SK-N-SH treated with all-trans-retinoic acid at 6 μM for 48 hours (cell line): Measurements from ENCODE around the gene ANKRD55.

Experiments
- ATAC-seq: fragments of 200-7000 bp; cut with Tn5 transposase; 3 replicates; pipeline ENCODE4 v1.9.1; 2020; ENCODE audit warnings: mild to moderate bottlenecking, moderate library complexity
- BACH2 ChIP-seq: fragments of 250-450 bp; sonication (Bioruptor Pico); IDR thresholded peaks from 2 replicates; pipeline ENCODE4 v1.9.0; 2021; ENCODE audit warnings: mild to moderate bottlenecking, borderline replicate concordance
- CSDC2 ChIP-seq: fragments of 250-450 bp; sonication (Bioruptor Pico); IDR thresholded peaks from 2 replicates; pipeline ENCODE4 v1.5.0; 2020; ENCODE audit warnings: mild to moderate bottlenecking, moderate library complexity
- ESRRG ChIP-seq: fragments of 250-450 bp; sonication (Bioruptor Pico); IDR thresholded peaks from 2 replicates; pipeline ENCODE4 v1.6.1; 2021; ENCODE audit warnings: mild to moderate bottlenecking
- GLIS3 ChIP-seq: fragments of 250-450 bp; sonication (Bioruptor Pico); IDR thresholded peaks from 2 replicates; pipeline ENCODE4 v1.5.0; 2020; ENCODE audit warnings: mild to moderate bottlenecking, moderate library complexity
- ISL1 ChIP-seq: fragments of 250-450 bp; sonication (Bioruptor Pico); IDR thresholded peaks from 2 replicates; pipeline ENCODE4 v2.1.2; 2022; ENCODE audit warnings: mild to moderate bottlenecking, moderate library complexity
- OSR1 ChIP-seq: fragments of 250-450 bp; sonication (Bioruptor Pico); IDR thresholded peaks from 2 replicates; pipeline ENCODE4 v1.8.0; 2022; ENCODE audit warnings: moderate library complexity, mild to moderate bottlenecking, inconsistent platforms
- PPARA ChIP-seq: fragments of 250-450 bp; sonication (Bioruptor Pico); IDR thresholded peaks from 2 replicates; pipeline ENCODE4 v1.5.0; 2020; ENCODE audit warnings: mild to moderate bottlenecking, borderline replicate concordance
- RARB ChIP-seq: fragments of 250-450 bp; sonication (Bioruptor Pico); IDR thresholded peaks from 2 replicates; pipeline ENCODE4 v1.8.0; 2021; ENCODE audit warnings: mild to moderate bottlenecking, moderate library complexity
- SNAI2 ChIP-seq: fragments of 250-450 bp; sonication (Bioruptor Pico); IDR thresholded peaks from 2 replicates; pipeline ENCODE4 v1.5.0; 2020; ENCODE audit warnings: mild to moderate bottlenecking, moderate library complexity
- TCF4 ChIP-seq: fragments of 250-450 bp; sonication (Bioruptor Pico); IDR thresholded peaks from 2 replicates; pipeline ENCODE4 v1.8.0; 2021; ENCODE audit warnings: mild to moderate bottlenecking, moderate library complexity, borderline replicate concordance
- TOX ChIP-seq: fragments of 250-450 bp; sonication (Bioruptor Pico); IDR thresholded peaks from 2 replicates; pipeline ENCODE4 v1.8.0; 2021; ENCODE audit warnings: mild to moderate bottlenecking, moderate library complexity, borderline replicate concordance
- ZC3H10 ChIP-seq: fragments of 250-450 bp; sonication (Bioruptor Pico); IDR thresholded peaks from 2 replicates; pipeline ENCODE4 v1.5.1; 2021; ENCODE audit warnings: mild to moderate bottlenecking, moderate library complexity
- ZFP3 ChIP-seq: fragments of 250-450 bp; sonication (Bioruptor Pico); IDR thresholded peaks from 2 replicates; pipeline ENCODE4 v1.5.0; 2020; ENCODE audit warnings: mild to moderate bottlenecking, moderate library complexity
- ZFP30 ChIP-seq: fragments of 450-650 bp; formaldehyde crosslinking; IDR thresholded peaks from 2 replicates; pipeline ENCODE4 v1.5.0; 2022; ENCODE audit warnings: mild to moderate bottlenecking, moderate library complexity
- ZNF565 ChIP-seq: fragments of 450-650 bp; formaldehyde crosslinking; conservative IDR thresholded peaks from 2 replicates; pipeline ENCODE4 v1.5.0; 2020; ENCODE audit warnings: low read depth, mild to moderate bottlenecking, moderate library complexity
- ZNF70 ChIP-seq: fragments of 450-650 bp; formaldehyde crosslinking; IDR thresholded peaks from 2 replicates; pipeline ENCODE4 v1.5.0; 2020; ENCODE audit warnings: mild to moderate bottlenecking, moderate library complexity
- ZNF8 ChIP-seq: fragments of 450-650 bp; formaldehyde crosslinking; IDR thresholded peaks from 2 replicates; pipeline ENCODE4 v1.5.0; 2020; ENCODE audit warnings: mild to moderate bottlenecking, moderate library complexity
- TF ChIP-seq, protein P1 (sequence below): fragments of 250-450 bp; sonication (Bioruptor Pico); IDR thresholded peaks from 2 replicates; pipeline ENCODE4 v1.5.1; 2020; ENCODE audit warnings: low read depth, mild to moderate bottlenecking, moderate library complexity
- TF ChIP-seq, protein P2 (sequence below): fragments of 250-450 bp; sonication (Bioruptor Pico); IDR thresholded peaks from 2 replicates; pipeline ENCODE4 v1.8.0; 2020; ENCODE audit warnings: mild to moderate bottlenecking, moderate library complexity, borderline replicate concordance
- TF ChIP-seq, protein P3 (sequence below): fragments of 250-450 bp; sonication (Bioruptor Pico); IDR thresholded peaks from 2 replicates; pipeline ENCODE4 v1.5.0; 2020; ENCODE audit warnings: mild to moderate bottlenecking, moderate library complexity
- TF ChIP-seq, protein P4 (sequence below): fragments of 250-450 bp; sonication (Bioruptor Pico); IDR thresholded peaks from 2 replicates; pipeline ENCODE4 v1.8.0; 2021; ENCODE audit warnings: low read depth, mild to moderate bottlenecking, moderate library complexity, borderline replicate concordance

ANKRD55 gene

DNA sequence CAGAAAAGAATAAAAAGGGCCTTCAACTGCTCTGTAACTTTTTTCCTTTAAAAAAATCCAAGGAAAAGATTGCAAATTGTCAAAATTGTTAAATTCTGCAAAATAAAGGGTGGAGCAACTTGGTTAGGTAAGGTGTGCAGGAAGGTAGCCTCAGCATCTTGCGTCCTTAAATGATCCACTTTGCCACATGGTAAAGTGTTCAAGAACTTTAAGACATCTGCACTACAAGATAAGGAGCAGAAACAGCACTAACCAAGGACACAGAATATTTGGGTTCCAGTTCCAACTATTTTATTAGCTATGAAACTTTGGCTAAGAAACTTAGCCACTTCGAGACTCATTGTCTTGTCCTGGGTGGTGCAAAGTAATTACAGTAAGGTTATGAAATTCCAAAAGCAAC is 53.7 kb downstream of the ANKRD55 start:
- TF ChIP-seq ZFP30, result no peak
- no peak for TF ChIP-seq TCF4 (CRISPR knock-in tag)
- TF ChIP-seq, protein P1, sequence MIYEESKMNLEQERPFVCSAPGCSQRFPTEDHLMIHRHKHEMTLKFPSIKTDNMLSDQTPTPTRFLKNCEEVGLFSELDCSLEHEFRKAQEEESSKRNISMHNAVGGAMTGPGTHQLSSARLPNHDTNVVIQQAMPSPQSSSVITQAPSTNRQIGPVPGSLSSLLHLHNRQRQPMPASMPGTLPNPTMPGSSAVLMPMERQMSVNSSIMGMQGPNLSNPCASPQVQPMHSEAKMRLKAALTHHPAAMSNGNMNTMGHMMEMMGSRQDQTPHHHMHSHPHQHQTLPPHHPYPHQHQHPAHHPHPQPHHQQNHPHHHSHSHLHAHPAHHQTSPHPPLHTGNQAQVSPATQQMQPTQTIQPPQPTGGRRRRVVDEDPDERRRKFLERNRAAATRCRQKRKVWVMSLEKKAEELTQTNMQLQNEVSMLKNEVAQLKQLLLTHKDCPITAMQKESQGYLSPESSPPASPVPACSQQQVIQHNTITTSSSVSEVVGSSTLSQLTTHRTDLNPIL (CRISPR knock-in tag), result no peak
- TF ChIP-seq TOX, result no peak
- TF ChIP-seq ZNF8, result no peak
- TF ChIP-seq, protein P2, sequence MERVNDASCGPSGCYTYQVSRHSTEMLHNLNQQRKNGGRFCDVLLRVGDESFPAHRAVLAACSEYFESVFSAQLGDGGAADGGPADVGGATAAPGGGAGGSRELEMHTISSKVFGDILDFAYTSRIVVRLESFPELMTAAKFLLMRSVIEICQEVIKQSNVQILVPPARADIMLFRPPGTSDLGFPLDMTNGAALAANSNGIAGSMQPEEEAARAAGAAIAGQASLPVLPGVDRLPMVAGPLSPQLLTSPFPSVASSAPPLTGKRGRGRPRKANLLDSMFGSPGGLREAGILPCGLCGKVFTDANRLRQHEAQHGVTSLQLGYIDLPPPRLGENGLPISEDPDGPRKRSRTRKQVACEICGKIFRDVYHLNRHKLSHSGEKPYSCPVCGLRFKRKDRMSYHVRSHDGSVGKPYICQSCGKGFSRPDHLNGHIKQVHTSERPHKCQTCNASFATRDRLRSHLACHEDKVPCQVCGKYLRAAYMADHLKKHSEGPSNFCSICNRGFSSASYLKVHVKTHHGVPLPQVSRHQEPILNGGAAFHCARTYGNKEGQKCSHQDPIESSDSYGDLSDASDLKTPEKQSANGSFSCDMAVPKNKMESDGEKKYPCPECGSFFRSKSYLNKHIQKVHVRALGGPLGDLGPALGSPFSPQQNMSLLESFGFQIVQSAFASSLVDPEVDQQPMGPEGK (CRISPR knock-in tag), result no peak
- no peak for TF ChIP-seq GLIS3 (CRISPR knock-in tag)
- TF ChIP-seq, protein P3, sequence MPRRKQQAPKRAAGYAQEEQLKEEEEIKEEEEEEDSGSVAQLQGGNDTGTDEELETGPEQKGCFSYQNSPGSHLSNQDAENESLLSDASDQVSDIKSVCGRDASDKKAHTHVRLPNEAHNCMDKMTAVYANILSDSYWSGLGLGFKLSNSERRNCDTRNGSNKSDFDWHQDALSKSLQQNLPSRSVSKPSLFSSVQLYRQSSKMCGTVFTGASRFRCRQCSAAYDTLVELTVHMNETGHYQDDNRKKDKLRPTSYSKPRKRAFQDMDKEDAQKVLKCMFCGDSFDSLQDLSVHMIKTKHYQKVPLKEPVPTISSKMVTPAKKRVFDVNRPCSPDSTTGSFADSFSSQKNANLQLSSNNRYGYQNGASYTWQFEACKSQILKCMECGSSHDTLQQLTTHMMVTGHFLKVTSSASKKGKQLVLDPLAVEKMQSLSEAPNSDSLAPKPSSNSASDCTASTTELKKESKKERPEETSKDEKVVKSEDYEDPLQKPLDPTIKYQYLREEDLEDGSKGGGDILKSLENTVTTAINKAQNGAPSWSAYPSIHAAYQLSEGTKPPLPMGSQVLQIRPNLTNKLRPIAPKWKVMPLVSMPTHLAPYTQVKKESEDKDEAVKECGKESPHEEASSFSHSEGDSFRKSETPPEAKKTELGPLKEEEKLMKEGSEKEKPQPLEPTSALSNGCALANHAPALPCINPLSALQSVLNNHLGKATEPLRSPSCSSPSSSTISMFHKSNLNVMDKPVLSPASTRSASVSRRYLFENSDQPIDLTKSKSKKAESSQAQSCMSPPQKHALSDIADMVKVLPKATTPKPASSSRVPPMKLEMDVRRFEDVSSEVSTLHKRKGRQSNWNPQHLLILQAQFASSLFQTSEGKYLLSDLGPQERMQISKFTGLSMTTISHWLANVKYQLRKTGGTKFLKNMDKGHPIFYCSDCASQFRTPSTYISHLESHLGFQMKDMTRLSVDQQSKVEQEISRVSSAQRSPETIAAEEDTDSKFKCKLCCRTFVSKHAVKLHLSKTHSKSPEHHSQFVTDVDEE, result no peak
- TF ChIP-seq PPARA (CRISPR knock-in tag), result no peak
- no peak for TF ChIP-seq ZFP3 (CRISPR knock-in tag)
- TF ChIP-seq ZC3H10 (CRISPR knock-in tag), result no peak
- no peak for ATAC-seq

DNA sequence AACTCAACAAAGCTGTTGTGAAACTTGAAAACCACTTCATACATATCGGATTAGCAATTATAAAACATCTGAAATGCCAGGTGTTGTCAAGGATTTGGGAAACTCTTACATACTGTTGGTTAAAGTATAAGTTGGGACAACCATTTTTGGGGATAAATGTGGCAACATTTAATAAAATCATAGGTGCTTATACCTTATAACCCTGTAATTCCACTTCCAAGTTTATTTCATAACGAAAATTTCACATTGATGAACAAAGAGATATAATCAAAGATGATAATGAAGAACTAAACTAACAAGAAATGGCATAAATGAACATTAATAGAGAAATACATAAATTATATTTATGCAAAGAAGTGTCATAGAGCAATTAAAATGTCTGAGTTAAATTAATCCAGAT is 54.3 kb downstream of the ANKRD55 start:
- ATAC-seq, result no peak
- TF ChIP-seq OSR1 (no peak), ZNF70 (CRISPR knock-in tag) (no peak), ESRRG (CRISPR knock-in tag) (no peak), TOX (no peak), ISL1 (CRISPR knock-in tag) (no peak), ZNF565 (CRISPR knock-in tag) (no peak), ZFP3 (CRISPR knock-in tag) (no peak), RARB (CRISPR knock-in tag) (no peak), ZNF8 (no peak), TCF4 (CRISPR knock-in tag) (no peak), BACH2 (CRISPR knock-in tag) (no peak), GLIS3 (CRISPR knock-in tag) (no peak), SNAI2 (no peak), CSDC2 (CRISPR knock-in tag) (no peak)
- TF ChIP-seq, protein P1 (CRISPR knock-in tag), result no peak
- TF ChIP-seq, protein P3, result no peak
- TF ChIP-seq, protein P4, sequence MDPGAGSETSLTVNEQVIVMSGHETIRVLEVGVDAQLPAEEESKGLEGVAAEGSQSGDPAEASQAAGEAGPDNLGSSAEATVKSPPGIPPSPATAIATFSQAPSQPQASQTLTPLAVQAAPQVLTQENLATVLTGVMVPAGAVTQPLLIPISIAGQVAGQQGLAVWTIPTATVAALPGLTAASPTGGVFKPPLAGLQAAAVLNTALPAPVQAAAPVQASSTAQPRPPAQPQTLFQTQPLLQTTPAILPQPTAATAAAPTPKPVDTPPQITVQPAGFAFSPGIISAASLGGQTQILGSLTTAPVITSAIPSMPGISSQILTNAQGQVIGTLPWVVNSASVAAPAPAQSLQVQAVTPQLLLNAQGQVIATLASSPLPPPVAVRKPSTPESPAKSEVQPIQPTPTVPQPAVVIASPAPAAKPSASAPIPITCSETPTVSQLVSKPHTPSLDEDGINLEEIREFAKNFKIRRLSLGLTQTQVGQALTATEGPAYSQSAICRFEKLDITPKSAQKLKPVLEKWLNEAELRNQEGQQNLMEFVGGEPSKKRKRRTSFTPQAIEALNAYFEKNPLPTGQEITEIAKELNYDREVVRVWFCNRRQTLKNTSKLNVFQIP, result no peak
- TF ChIP-seq, all 23 proteins: peak for 0
